OCI-LY1 (cell line): ENCODE measurements around the gene GDPD2.

Source experiments
- H2AFZ ChIP-seq: fragments of 200-600 bp; sonication (generic), shearing (Covaris generic); 2 replicates; pipeline ENCODE4 v1.6.0; 2014; ENCODE audit warnings: antibody characterized with exemption, mild to moderate bottlenecking, low read length
- H3F3A ChIP-seq: fragments of 200-600 bp; sonication (generic), shearing (Covaris generic); 2 replicates; pipeline ENCODE4 v1.6.0; 2014; ENCODE audit warnings: mild to moderate bottlenecking, antibody characterized with exemption, low read length, moderate library complexity; ENCODE audit not compliant: insufficient read depth
- H3K27ac ChIP-seq: fragments of 200-600 bp; sonication (generic); 2 replicates; pipeline ENCODE4 v1.5.1; 2014; ENCODE audit warnings: low read length, mixed run types, mild to moderate bottlenecking, low read depth; ENCODE audit not compliant: poor library complexity, severe bottlenecking
- H3K27me3 ChIP-seq: fragments of 200-600 bp; sonication (generic); 2 replicates; pipeline ENCODE4 v1.6.0; 2014; ENCODE audit warnings: antibody characterized with exemption, mild to moderate bottlenecking, low read length, moderate library complexity; ENCODE audit not compliant: insufficient read depth
- H3K36me3 ChIP-seq: fragments of 200-600 bp; sonication (generic); 2 replicates; pipeline ENCODE4 v1.6.1; 2014; ENCODE audit warnings: mild to moderate bottlenecking, antibody characterized with exemption, low read length, moderate library complexity, mixed read lengths; ENCODE audit not compliant: insufficient read depth
- H3K4me1 ChIP-seq: fragments of 200-600 bp; sonication (generic); 2 replicates; pipeline ENCODE4 v1.5.1; 2014; ENCODE audit warnings: mild to moderate bottlenecking, low read length, moderate library complexity; ENCODE audit not compliant: insufficient read depth, severe bottlenecking
- H3K4me2 ChIP-seq: fragments of 200-600 bp; sonication (generic), shearing (Covaris generic); 2 replicates; pipeline ENCODE4 v1.6.1; 2014; ENCODE audit warnings: low read length
- H3K4me3 ChIP-seq: fragments of 200-600 bp; sonication (generic); 2 replicates; pipeline ENCODE4 v1.5.1; 2014; ENCODE audit warnings: low read length, low read depth, mild to moderate bottlenecking, mixed read lengths; ENCODE audit not compliant: poor library complexity, severe bottlenecking
- H3K79me2 ChIP-seq: fragments of 200-600 bp; shearing (Covaris generic); 2 replicates; pipeline ENCODE4 v1.6.1; 2016; ENCODE audit warnings: mixed run types, low read length, mixed read lengths; ENCODE audit not compliant: insufficient read depth
- H3K9ac ChIP-seq: fragments of 200-600 bp; sonication (generic), shearing (Covaris generic); 2 replicates; pipeline ENCODE4 v1.6.1; 2014; ENCODE audit warnings: mild to moderate bottlenecking, low read length, mixed read lengths
- H3K9me2 ChIP-seq: fragments of 200-600 bp; sonication (generic), shearing (Covaris generic); 2 replicates; pipeline ENCODE4 v1.6.1; 2014; ENCODE audit warnings: low read depth, mild to moderate bottlenecking, low read length, mixed read lengths
- H3K9me3 ChIP-seq: fragments of 200-600 bp; shearing (Covaris generic); 2 replicates; pipeline ENCODE4 v1.6.1; 2014; ENCODE audit warnings: low read length, mixed read lengths
- H4K20me1 ChIP-seq: fragments of 200-600 bp; sonication (generic), shearing (Covaris generic); 2 replicates; pipeline ENCODE4 v1.6.0; 2016; ENCODE audit warnings: mild to moderate bottlenecking, low read length; ENCODE audit not compliant: insufficient read depth
- CTCF ChIP-seq: fragments of 200-600 bp; sonication (generic), shearing (Covaris generic); IDR thresholded peaks from 2 replicates; pipeline ENCODE4 v1.5.1; 2017; ENCODE audit warnings: mild to moderate bottlenecking, antibody characterized with exemption, low read length, moderate library complexity, mixed read lengths
- EZH2 ChIP-seq: fragments of 200-600 bp; sonication (generic), shearing (Covaris generic); IDR thresholded peaks from 2 replicates; pipeline ENCODE4 v1.8.0; 2017; ENCODE audit warnings: borderline replicate concordance, mixed run types, mild to moderate bottlenecking, antibody characterized with exemption, low read length, moderate library complexity, mixed read lengths

GDPD2 gene

GRCh38 chrX:70442224-70442623 lies 19.1 kb downstream of the GDPD2 start:
- H3K36me3 ChIP-seq, result no peaks in the 10 kb centered on the region
- H3F3A ChIP-seq, result no peaks in the 10 kb centered on the region
- H3K9me2 ChIP-seq, result no peaks in the 10 kb centered on the region
- H3K9me3 ChIP-seq, result no peaks in the 10 kb centered on the region
- no peak overlapping the region for H3K27ac ChIP-seq
- TF ChIP-seq CTCF (no peak), EZH2 (no peak)
- no peaks in the 10 kb centered on the region for H3K27me3 ChIP-seq
- no peak overlapping the region for H3K4me3 ChIP-seq
- H3K9ac ChIP-seq, result no peak overlapping the region
- no peak overlapping the region for H2AFZ ChIP-seq
- H4K20me1 ChIP-seq, result no peaks in the 10 kb centered on the region
- no peaks in the 10 kb centered on the region for H3K79me2 ChIP-seq
- H3K4me2 ChIP-seq, result no peak overlapping the region
- H3K4me1 ChIP-seq, result no peaks in the 10 kb centered on the region

- TF ChIP-seq CTCF, result no peak
- TF ChIP-seq EZH2, result no peak
- H3K27ac ChIP-seq, result no peak within 1 kb of the TSS
- H4K20me1 ChIP-seq, result no peaks in the 10 kb centered on the region
- no peaks in the 10 kb centered on the region for H3K9me3 ChIP-seq
- no peaks in the 10 kb centered on the region for H3K4me1 ChIP-seq
- no peak within 1 kb of the TSS for H3K9ac ChIP-seq
- no peaks in the 10 kb centered on the region for H3F3A ChIP-seq
- H3K79me2 ChIP-seq, result no peaks in the 10 kb centered on the region
- H3K9me2 ChIP-seq, result no peaks in the 10 kb centered on the region
- H2AFZ ChIP-seq, result no peak within 1 kb of the TSS
- peak within 1 kb of the TSS; percentile 23; the same call in 1 of the 2 replicates for H3K4me2 ChIP-seq
- H3K27me3 ChIP-seq, result no peaks in the 10 kb centered on the region
- H3K4me3 ChIP-seq, result peak within 1 kb of the TSS; percentile 27
- no peaks in the 10 kb centered on the region for H3K36me3 ChIP-seq
Measured at GRCh38 chrX:70444326-70444945, 21.3 kb downstream of the GDPD2 start, which contains the start of gene DLG3. Gene DLG3 (plus strand): TSS chrX:70444835. CDS start chrX:70445202, 367 bp downstream.

- H3K9me3 ChIP-seq, result no peaks in the 10 kb centered on the region
Measured at GRCh38 chrX:70444946-70445656, 22.0 kb downstream of the GDPD2 start.

More at GRCh38 chrX:70444946-70445656, 22.0 kb downstream of the GDPD2 start:
- Histone ChIP-seq H3K4me3 (peak overlapping the region; percentile 27), H3K27me3 (no peaks in the 10 kb centered on the region), H4K20me1 (no peaks in the 10 kb centered on the region), H3F3A (no peaks in the 10 kb centered on the region), H2AFZ (no peak overlapping the region), H3K79me2 (no peaks in the 10 kb centered on the region), H3K9ac (no peak overlapping the region), H3K4me2 (peak overlapping the region; percentile 23; the same call in 1 of the 2 replicates), H3K9me2 (no peaks in the 10 kb centered on the region), H3K27ac (no peak overlapping the region), H3K36me3 (no peaks in the 10 kb centered on the region), H3K4me1 (no peaks in the 10 kb centered on the region)
- TF ChIP-seq EZH2 (no peak), CTCF (no peak)
